Naive thymus-derived CD4-positive, alpha-beta T cell (primary cell): ENCODE results near the gene TMEM272. TPM values are rescaled to one million over a fixed set of nuclear protein-coding genes. Genes with fewer than 3 reads are reported as not detected.

Experiments
- ATAC-seq: fragments of 150-1000 bp; cut with Tn5 transposase; 2 replicates; pipeline ENCODE4 v1.10.0; 2021; ENCODE audit warnings: mild to moderate bottlenecking, moderate library complexity
- CTCF ChIA-PET: fragments of 350-600 bp; sonication (Branson Sonifier 250); formaldehyde crosslinking; loops from one replicate; lab custom pipeline; 2021; ENCODE audit warnings: antibody characterized with exemption; lab: Charles Lee
- POLR2A ChIA-PET: fragments of 350-600 bp; sonication (Branson Sonifier 250); formaldehyde crosslinking; loops from one replicate; lab custom pipeline; 2021; ENCODE audit warnings: antibody characterized with exemption, inconsistent platforms; lab: Charles Lee
- DNase-seq, 9 donors: peaks; one replicate each; pipeline versions ENCODE4 v3.0.0 to v3.0.0-alpha.2; 2020 to 2022; ENCODE audit warnings: mixed read lengths in 1 of 9
- H3K27ac ChIP-seq: one replicate; pipeline ENCODE4 v1.7.0; 2013; ENCODE audit warnings: mild to moderate bottlenecking, low read depth, low read length, moderate library complexity
- H3K27me3 ChIP-seq, 2 donors: one replicate each; pipeline ENCODE4 v1.7.0; 2013; ENCODE audit warnings: low read length in 2 of 2, mild to moderate bottlenecking in 2 of 2, moderate library complexity in 2 of 2; ENCODE audit not compliant: control insufficient read depth in 2 of 2, insufficient read depth in 2 of 2
- H3K36me3 ChIP-seq, 3 experiments: 1 replicate in 2 of 3; 2 replicates in 1 of 3; pipeline ENCODE4 v1.7.0; 2013; ENCODE audit warnings: low read length in 3 of 3, mild to moderate bottlenecking in 3 of 3, moderate library complexity in 1 of 3; ENCODE audit not compliant: insufficient read depth in 3 of 3, control insufficient read depth in 2 of 3
- H3K4me1 ChIP-seq, 2 donors: one replicate each; pipeline ENCODE4 v1.7.0; 2013; ENCODE audit warnings: low read length in 2 of 2, mild to moderate bottlenecking in 2 of 2, moderate library complexity in 1 of 2; ENCODE audit not compliant: control insufficient read depth in 2 of 2, insufficient read depth in 2 of 2
- H3K4me3 ChIP-seq: 2 replicates; pipeline ENCODE4 v1.7.0; 2013; ENCODE audit warnings: mild to moderate bottlenecking, low read length
- H3K9me3 ChIP-seq, 3 experiments: 1 replicate in 2 of 3; 2 replicates in 1 of 3; pipeline ENCODE4 v1.7.0; 2013; ENCODE audit warnings: low read length in 3 of 3; ENCODE audit not compliant: control insufficient read depth in 2 of 3
- H3K27ac Mint-ChIP-seq, 9 donors: one replicate each; pipeline ENCODE4 v1.8.0; 2020 to 2022; ENCODE audit warnings: mixed read lengths in 9 of 9, mild to moderate bottlenecking in 8 of 9, moderate library complexity in 5 of 9, inconsistent platforms in 2 of 9
- H3K27me3 Mint-ChIP-seq, 5 donors: one replicate each; pipeline ENCODE4 v1.8.0; 2021 to 2022; ENCODE audit warnings: mixed read lengths in 5 of 5, mild to moderate bottlenecking in 1 of 5
- H3K36me3 Mint-ChIP-seq, 5 donors: one replicate each; pipeline ENCODE4 v1.8.0; 2020 to 2022; ENCODE audit warnings: mixed read lengths in 5 of 5, mild to moderate bottlenecking in 3 of 5, inconsistent platforms in 1 of 5
- H3K4me1 Mint-ChIP-seq, 7 donors: one replicate each; pipeline ENCODE4 v1.8.0; 2020 to 2022; ENCODE audit warnings: mixed read lengths in 7 of 7, mild to moderate bottlenecking in 3 of 7, inconsistent platforms in 1 of 7
- H3K4me3 Mint-ChIP-seq, 10 donors: one replicate each; pipeline ENCODE4 v1.8.0; 2020 to 2022; ENCODE audit warnings: mild to moderate bottlenecking in 10 of 10, mixed read lengths in 10 of 10, moderate library complexity in 6 of 10, inconsistent platforms in 2 of 10
- H3K9me3 Mint-ChIP-seq, 11 donors: one replicate each; pipeline ENCODE4 v1.8.0; 2020 to 2022; ENCODE audit warnings: mixed read lengths in 11 of 11, mild to moderate bottlenecking in 4 of 11, inconsistent platforms in 1 of 11, moderate library complexity in 1 of 11
- intact Hi-C, 2 donors: fragments of 100-400 bp; cut with micrococcal nuclease; formaldehyde crosslinking; loops; one replicate each; pipeline ENCODE4 v1.15.1; 2023
- polyA plus RNA-seq, 2 donors: library from polyadenylated mRNA; unstranded; fragments of 300-500 nt; fragmentation: Illumina TruSeq; gene quantifications; one replicate each; pipeline ENCODE4 v1.2.3, GENCODE V29; 2021
- total RNA-seq, 6 experiments: library from RNA in 5 of 6; stranded (reverse) in 5 of 6; gene quantifications; 1 replicate in 5 of 6; 2 replicates in 1 of 6; pipeline ENCODE4 v1.2.3 and lab custom pipeline; 2021 to 2026

Gene TMEM272
- total and polyA plus RNA-seq, 7 experiments from 2014 or later = 0.19 to 23.3 (median 3.5) TPM

DNA sequence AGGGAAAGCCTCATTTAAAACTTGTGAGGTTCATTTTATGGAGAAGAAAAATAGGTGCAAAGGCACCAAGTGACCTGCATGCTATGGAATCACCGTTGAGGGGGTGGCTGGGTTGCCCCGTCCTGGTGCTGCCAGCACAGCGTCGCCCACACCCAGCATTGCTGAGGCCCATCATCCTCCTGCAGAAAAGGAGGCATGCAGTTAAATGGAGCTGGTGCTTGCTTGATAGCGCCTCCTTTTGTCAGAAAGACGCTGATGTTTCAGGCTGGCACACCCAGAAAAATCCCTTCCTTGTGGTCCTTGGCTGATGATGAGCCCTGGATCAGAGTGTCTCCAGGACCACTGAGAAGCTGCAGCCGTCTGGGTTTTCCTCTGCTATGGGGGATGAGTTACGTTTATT, 77.9 kb downstream of the TMEM272 start:
- H3K4me1 ChIP-seq = peaks cover 6 to 15% of the 10 kb centered on the region in 2 donors
- ATAC-seq (no peak), DNase-seq (no peak)
- no peaks in the 10 kb centered on the region for H3K27me3 ChIP-seq
- H3K36me3 ChIP-seq = peaks cover 0 to 10% (median 0%) of the 10 kb centered on the region in 3 experiments
- no peak overlapping the region for H3K4me3 Mint-ChIP-seq
- POLR2A ChIA-PET = no interaction called here
- H3K9me3 ChIP-seq = no peaks in the 10 kb centered on the region
- no peak overlapping the region for H3K4me3 ChIP-seq
- peaks cover 3 to 19% (median 7%) of the 10 kb centered on the region in 5 donors for H3K36me3 Mint-ChIP-seq
- no peak overlapping the region for H3K27ac ChIP-seq
- peaks cover 10 to 38% (median 29%) of the 10 kb centered on the region in 7 donors for H3K4me1 Mint-ChIP-seq
- CTCF ChIA-PET = interaction anchor here (0.6 to 0.7 kb wide), 2 partner anchors 161 to 332 kb away, joined by 3 to 4 read pairs; no protein-coding TSS in a partner anchor
- no peaks in the 10 kb centered on the region for H3K9me3 Mint-ChIP-seq
- H3K27ac Mint-ChIP-seq = peak overlapping the region in 4 of 9 donors; percentile 69 to 94 (median 85)
- intact Hi-C loops = no loop called here
- H3K27me3 Mint-ChIP-seq = no peaks in the 10 kb centered on the region

DNA sequence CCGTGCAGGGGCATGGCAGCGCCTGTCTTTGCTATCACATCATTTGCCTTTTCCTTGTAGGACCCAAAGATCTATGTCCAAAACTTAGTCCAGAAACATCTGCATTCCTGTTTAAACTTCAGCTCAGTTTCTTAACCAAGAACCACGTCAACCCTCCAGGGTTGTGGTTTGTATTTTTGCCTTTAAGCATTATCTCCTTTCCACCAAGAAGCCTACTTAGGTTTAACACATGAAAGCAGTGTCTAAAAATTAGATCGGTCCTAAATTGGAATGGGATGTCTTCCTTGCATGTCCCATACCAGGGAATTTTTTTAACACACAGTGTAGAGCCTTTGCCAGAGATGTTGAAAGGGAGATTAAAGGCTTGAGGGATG, 79.8 kb downstream of the TMEM272 start:
- no peaks in the 10 kb centered on the region for H3K9me3 ChIP-seq
- ChIA-PET CTCF (interaction anchor here (1.3 to 1.4 kb wide), 2 partner anchors 50 to 180 kb away, joined by 3 read pairs; no protein-coding TSS in a partner anchor), POLR2A (interaction anchor here (0.9 to 2.4 kb wide), 3 partner anchors 32 to 311 kb away, joined by 3 to 26 read pairs (median 3); partner anchors contain the start of gene INTS6)
- intact Hi-C loops = no loop called here
- Mint-ChIP-seq H3K9me3 (no peaks in the 10 kb centered on the region), H3K27ac (peak overlapping the region; percentile 88 to 95 (median 93)), H3K4me3 (peak overlapping the region; percentile 74 to 90 (median 85)), H3K27me3 (no peaks in the 10 kb centered on the region), H3K4me1 (peaks cover 10 to 38% (median 29%) of the 10 kb centered on the region in 7 donors), H3K36me3 (peaks cover 7 to 31% (median 13%) of the 10 kb centered on the region in 5 donors)
- DNase-seq = peak in 1 of 9 donors; percentile 10
- H3K27me3 ChIP-seq = no peaks in the 10 kb centered on the region
- H3K4me3 ChIP-seq = peak overlapping the region; percentile 49
- no peak for ATAC-seq
- H3K27ac ChIP-seq = peak overlapping the region; percentile 68
- peaks cover 6 to 15% of the 10 kb centered on the region in 2 donors for H3K4me1 ChIP-seq
- H3K36me3 ChIP-seq = peaks cover 0 to 24% (median under 1%) of the 10 kb centered on the region in 3 experiments

DNA sequence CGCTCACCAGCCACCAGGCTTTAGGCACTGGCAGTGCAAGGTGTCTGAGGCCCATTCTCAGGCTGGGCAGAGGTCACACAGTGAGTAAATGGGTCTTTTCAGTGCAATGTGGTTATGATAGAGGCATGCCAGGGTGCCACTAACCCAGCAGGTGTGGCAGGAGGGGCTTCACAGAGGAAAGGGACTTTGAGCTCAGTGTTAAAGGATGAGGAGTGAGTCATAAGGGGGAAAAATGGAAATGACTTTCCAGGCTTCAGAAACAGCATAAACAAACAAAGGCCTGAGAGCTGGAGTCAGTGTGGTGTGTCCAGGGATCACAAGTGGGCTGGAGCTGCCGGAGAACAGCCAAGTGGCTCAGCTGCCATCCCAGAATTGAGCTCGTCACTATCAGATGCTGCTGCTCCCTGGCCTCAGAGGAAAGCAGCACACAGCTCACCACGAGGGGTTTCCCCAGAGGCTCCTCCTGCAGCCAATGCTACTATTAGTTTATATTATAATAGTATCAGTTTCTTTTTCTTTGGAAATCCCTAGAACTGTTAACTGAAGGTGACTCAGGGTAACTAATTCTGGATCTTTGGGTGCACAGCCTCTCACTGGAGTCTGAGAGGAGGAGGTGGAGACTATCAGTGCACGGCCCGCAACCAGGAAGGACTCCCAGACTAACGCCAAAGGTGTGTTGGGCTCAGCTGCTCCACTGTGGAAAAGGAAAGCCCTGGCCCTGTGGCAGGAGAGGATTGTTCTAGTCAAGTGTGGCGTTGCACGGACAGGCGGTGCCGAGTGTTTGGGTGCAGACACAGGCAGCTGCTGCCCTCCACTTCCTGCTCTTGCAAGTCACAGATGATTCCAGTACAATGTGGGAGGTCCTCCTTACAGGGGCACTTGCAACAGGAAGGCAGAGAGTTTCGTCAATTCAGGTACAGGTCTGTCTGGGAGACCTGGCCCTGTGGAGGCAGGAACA, 80.5 kb downstream of the TMEM272 start:
- Histone ChIP-seq H3K9me3 (no peaks in the 10 kb centered on the region), H3K27me3 (no peaks in the 10 kb centered on the region), H3K4me3 (peak overlapping the region; percentile 49), H3K4me1 (peaks cover 6 to 15% of the 10 kb centered on the region in 2 donors), H3K36me3 (peaks cover 0 to 30% (median 5%) of the 10 kb centered on the region in 3 experiments), H3K27ac (peak overlapping the region; percentile 68)
- DNase-seq = peak in 8 of 9 donors; percentile 19 to 62 (median 44)
- H3K9me3 Mint-ChIP-seq = no peaks in the 10 kb centered on the region
- peaks cover 10 to 38% (median 29%) of the 10 kb centered on the region in 7 donors for H3K4me1 Mint-ChIP-seq
- ATAC-seq = peak; percentile 88
- POLR2A ChIA-PET = interaction anchor here (0.6 to 2.4 kb wide), 11 partner anchors 33 to 330 kb away, joined by 3 to 26 read pairs (median 3); partner anchors contain the start of gene INTS6
- H3K4me3 Mint-ChIP-seq = peak overlapping the region; percentile 74 to 90 (median 85)
- CTCF ChIA-PET = interaction anchor here (0.8 to 1.4 kb wide), 5 partner anchors 50 to 237 kb away, joined by 3 to 8 read pairs (median 3); no protein-coding TSS in a partner anchor
- peaks cover 7 to 35% (median 19%) of the 10 kb centered on the region in 5 donors for H3K36me3 Mint-ChIP-seq
- no peaks in the 10 kb centered on the region for H3K27me3 Mint-ChIP-seq
- peak overlapping the region; percentile 88 to 95 (median 93) for H3K27ac Mint-ChIP-seq
- intact Hi-C loops = loop anchor here (1.0 to 5.0 kb wide), 4 partner anchors 38 to 329 kb away; partner anchors contain the start of genes WDFY2 (in 2 of the 2), DHRS12 (in 1 of the 2) and INTS6 (in 1 of the 2)

DNA sequence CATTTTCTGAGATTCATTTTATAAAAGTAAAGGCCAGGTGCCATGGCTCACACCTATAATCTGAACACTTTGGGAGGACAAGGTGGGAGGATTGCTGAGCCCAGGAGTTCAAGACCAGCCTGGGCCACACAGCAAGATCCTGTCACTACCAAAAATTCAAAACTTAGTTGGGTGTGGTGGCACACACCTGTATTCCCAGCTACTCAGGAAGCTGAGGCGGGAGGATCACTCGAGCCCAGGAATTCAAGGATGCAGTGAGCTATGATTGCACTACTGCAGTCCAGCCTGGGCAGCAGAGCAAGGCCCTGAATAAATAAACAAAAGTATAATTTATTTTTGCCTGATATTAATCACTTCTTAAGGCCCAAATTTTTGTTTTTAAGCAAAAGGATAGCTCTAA, 81.5 kb downstream of the TMEM272 start:
- peak overlapping the region; percentile 38 to 94 (median 77) for H3K27ac Mint-ChIP-seq

More for the DNA sequence above, 81.5 kb downstream of the TMEM272 start:
- H3K4me1 ChIP-seq = peaks cover 6 to 15% of the 10 kb centered on the region in 2 donors
- ATAC-seq = no peak
- Mint-ChIP-seq H3K27me3 (no peaks in the 10 kb centered on the region), H3K36me3 (peaks cover 9 to 39% (median 20%) of the 10 kb centered on the region in 5 donors), H3K9me3 (no peaks in the 10 kb centered on the region), H3K4me1 (peaks cover 10 to 38% (median 29%) of the 10 kb centered on the region in 7 donors), H3K4me3 (no peak overlapping the region)
- no peak overlapping the region for H3K4me3 ChIP-seq
- H3K27me3 ChIP-seq = no peaks in the 10 kb centered on the region
- no peak for DNase-seq
- intact Hi-C loops = loop anchor here in 1 of 2 donors (5.0 kb wide), 1 partner anchor 39 kb away; the partner anchor contains the start of gene DHRS12
- peaks cover 0 to 38% (median 5%) of the 10 kb centered on the region in 3 experiments for H3K36me3 ChIP-seq
- H3K27ac ChIP-seq = peak overlapping the region; percentile 68
- H3K9me3 ChIP-seq = no peaks in the 10 kb centered on the region
- CTCF ChIA-PET = interaction anchor here (0.8 to 0.9 kb wide), 2 partner anchors 34 to 238 kb away, joined by 4 to 8 read pairs; no protein-coding TSS in a partner anchor
- POLR2A ChIA-PET = interaction anchor here (1.1 to 2.4 kb wide), 3 partner anchors 59 to 313 kb away, joined by 3 to 26 read pairs (median 3); partner anchors contain the start of gene INTS6

Other genes with a start within 250 kb of the TMEM272 start
- 10 to 100 TPM in 4 of 5 experiments, 1 to 10 TPM in 1; 6.7 to 25.3 (median 20.1) TPM for gene DHRS12, start 41.0 kb downstream of the TMEM272 start, total RNA-seq
- 10 to 100 TPM; 24.8 to 27.1 TPM for gene DHRS12, start 41.0 kb downstream of the TMEM272 start, polyA plus RNA-seq
- not detected for gene CCDC70, start 16.8 kb upstream of the TMEM272 start, total RNA-seq
- gene CCDC70, start 16.8 kb upstream of the TMEM272 start, polyA plus RNA-seq = not detected
- 1 to 10 TPM in 4 of 5 experiments, under 1 TPM in 1; 0.48 to 1.4 (median 1.3) TPM for gene ATP7B, start 166.3 kb upstream of the TMEM272 start, total RNA-seq
- gene ATP7B, start 166.3 kb upstream of the TMEM272 start, polyA plus RNA-seq = under 1 TPM; 0.18 to 0.23 TPM
- 10 to 100 TPM; 29.3 to 45.6 (median 38.3) TPM for gene ALG11, start 167.2 kb upstream of the TMEM272 start, total RNA-seq
- 10 to 100 TPM; 22.6 to 31.5 TPM for gene ALG11, start 167.2 kb upstream of the TMEM272 start, polyA plus RNA-seq
- 10 to 100 TPM in 3 of 5 experiments, 1 to 10 TPM in 2; 4.2 to 17.2 (median 12.9) TPM for gene UTP14C, start 179.5 kb upstream of the TMEM272 start, total RNA-seq
- gene UTP14C, start 179.5 kb upstream of the TMEM272 start, polyA plus RNA-seq = 1 to 10 TPM; 2.0 to 3.5 TPM